ENCODE measurements around the gene CDC42BPA.

The CDC42BPA gene

DNA sequence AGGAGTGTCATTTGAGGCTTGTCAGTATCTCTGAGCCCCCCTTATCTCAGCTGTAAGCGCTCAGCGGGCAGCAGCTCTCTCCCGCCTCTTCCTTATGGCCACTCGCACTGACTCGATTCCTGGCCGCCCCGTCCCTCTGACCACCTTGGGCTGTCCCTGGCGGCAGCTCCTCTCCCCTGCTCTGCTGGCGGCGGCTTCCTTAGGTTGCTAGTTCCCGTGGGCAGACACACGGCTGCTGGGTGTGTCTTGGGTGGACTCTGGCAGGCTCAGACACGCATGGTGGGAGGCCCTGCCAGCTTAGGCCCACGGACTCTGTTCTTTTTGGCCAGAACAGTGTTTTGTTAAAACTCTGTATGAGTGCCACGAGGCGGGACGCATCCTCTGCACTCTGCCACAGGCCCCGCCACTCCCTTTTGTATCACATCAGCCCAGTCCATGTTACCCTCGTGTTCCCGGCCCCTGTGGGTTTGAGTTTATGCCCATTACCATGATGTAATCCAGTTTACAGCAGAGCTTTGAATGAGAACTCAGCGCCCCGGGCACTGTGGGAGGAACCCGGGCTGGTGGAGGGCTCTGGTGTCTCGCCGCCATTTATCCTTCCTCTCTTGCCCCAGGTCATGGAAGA, 332.3 kb downstream of the CDC42BPA start:
- no peak overlapping the region for H3K4me3 ChIP-seq (ENCODE audit: extremely low read depth, insufficient read depth, low read length, poor library complexity, severe bottlenecking)
- no peaks in the 10 kb centered on the region for H3K4me1 ChIP-seq (ENCODE audit: control insufficient read depth, insufficient read depth, low read length, poor library complexity, severe bottlenecking)
- WGBS, 2 experiments (ENCODE audit: insufficient coverage in 2 of 2), result 91 to 93% methylated on average over 18 to 21 of the region's 25 CpGs
- peaks cover 28% of the 10 kb centered on the region for H3K36me3 ChIP-seq (ENCODE audit: control insufficient read depth, insufficient read depth, low read length)
- H3K9me3 ChIP-seq (ENCODE audit: control insufficient read depth, low read length), result no peaks in the 10 kb centered on the region
- H3K27ac ChIP-seq (ENCODE audit: low read depth, low read length, severe bottlenecking), result no peak overlapping the region

DNA sequence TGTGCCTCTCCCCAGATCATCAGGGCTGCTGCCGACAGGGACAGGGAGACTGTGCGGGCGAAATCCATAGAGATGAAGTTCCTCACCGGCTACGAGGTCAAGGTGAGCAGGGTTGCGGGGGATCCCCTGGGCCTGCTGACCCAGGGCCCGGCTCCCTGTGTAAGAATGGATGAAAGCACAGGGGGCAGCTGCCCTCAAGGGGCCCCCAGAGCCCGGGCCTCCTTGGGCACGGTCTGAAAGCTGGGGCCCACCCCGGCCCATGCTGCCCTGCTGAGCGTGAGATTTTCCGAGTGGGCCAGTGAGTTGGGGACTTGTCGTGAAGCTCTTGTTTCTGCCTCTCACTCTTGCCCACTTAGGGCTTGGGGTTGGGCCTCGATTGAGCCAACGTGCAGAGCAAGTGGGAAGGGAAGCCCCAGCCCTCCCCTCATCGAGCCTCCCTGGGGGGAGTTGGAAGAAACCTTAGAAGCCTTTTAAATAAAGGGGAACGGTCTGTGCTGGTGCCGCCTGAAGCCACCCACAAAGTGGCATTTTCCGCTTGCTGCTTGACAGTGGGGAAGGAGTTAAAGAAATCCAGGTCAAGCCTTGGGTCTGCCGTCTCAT, 333.0 kb downstream of the CDC42BPA start:
- Histone ChIP-seq H3K36me3 (ENCODE audit: control insufficient read depth, insufficient read depth, low read length) (peaks cover 22% of the 10 kb centered on the region), H3K4me3 (ENCODE audit: extremely low read depth, insufficient read depth, low read length, poor library complexity, severe bottlenecking) (no peak overlapping the region), H3K4me1 (ENCODE audit: control insufficient read depth, insufficient read depth, low read length, poor library complexity, severe bottlenecking) (no peaks in the 10 kb centered on the region), H3K9me3 (ENCODE audit: control insufficient read depth, low read length) (no peaks in the 10 kb centered on the region), H3K27ac (ENCODE audit: low read depth, low read length, severe bottlenecking) (peak overlapping the region; percentile 5)
- WGBS, 2 experiments (ENCODE audit: insufficient coverage in 2 of 2), result 86 to 95% methylated on average over 18 to 19 of the region's 20 CpGs

DNA sequence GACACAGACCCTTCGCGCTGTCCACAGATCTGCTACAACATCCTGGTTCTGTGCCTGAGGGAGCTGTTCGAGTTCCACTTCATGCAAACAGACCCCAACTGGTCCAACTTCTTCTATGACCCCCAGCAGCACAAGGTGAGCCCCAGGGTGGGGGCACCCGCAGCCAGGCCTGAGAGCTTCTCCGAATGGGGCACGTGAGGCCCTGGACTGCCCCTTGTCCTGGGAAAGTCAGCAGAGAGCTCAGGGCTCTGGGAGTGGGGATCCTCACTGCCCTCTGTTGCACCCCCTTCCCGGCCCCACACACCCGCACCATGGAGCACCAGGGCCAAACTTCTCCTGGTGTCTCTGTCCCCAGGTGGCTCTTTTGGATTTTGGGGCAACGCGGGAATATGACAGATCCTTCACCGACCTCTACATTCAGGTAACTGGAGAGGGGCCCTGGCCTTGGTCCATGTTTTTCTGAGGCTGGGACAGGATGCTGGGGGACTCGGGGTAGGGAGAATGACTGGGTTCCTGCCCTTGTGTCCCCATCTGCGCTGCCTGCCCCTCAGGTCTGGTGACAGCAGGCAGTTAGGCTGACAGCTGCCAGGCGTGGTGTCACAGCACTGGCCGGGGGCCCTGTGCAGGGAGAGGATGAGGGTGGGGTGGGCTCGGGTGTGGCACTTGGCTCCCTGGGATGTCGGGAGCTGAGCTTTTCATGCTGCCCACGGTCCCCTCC, 333.6 kb downstream of the CDC42BPA start:
- WGBS, 2 experiments (ENCODE audit: insufficient coverage in 2 of 2), result 91 to 96% methylated on average over 10 to 17 of the region's 18 CpGs
- no peak overlapping the region for H3K27ac ChIP-seq (ENCODE audit: low read depth, low read length, severe bottlenecking)
- no peaks in the 10 kb centered on the region for H3K4me1 ChIP-seq (ENCODE audit: control insufficient read depth, insufficient read depth, low read length, poor library complexity, severe bottlenecking)
- H3K9me3 ChIP-seq (ENCODE audit: control insufficient read depth, low read length), result no peaks in the 10 kb centered on the region
- no peak overlapping the region for H3K4me3 ChIP-seq (ENCODE audit: extremely low read depth, insufficient read depth, low read length, poor library complexity, severe bottlenecking)
- H3K36me3 ChIP-seq (ENCODE audit: control insufficient read depth, insufficient read depth, low read length), result peaks cover 17% of the 10 kb centered on the region

DNA sequence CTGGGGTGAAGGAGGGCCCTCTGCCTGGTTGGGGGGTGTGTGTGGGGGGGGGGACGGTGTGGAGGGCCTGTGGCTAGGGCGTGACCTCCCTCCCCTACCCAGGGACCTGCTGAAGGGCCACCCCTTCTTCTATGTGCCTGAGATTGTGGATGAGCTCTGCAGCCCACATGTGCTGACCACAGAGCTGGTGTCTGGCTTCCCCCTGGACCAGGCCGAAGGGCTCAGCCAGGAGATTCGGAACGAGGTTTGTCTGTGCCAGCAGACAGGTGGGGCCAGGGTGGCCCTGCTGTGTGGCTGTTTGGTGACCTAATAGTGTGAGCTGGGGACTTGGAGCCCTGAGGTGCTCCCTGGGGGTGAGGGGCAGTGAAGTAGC, 334.3 kb downstream of the CDC42BPA start:
- Histone ChIP-seq H3K27ac (ENCODE audit: low read depth, low read length, severe bottlenecking) (no peak overlapping the region), H3K9me3 (ENCODE audit: control insufficient read depth, low read length) (no peaks in the 10 kb centered on the region), H3K4me3 (ENCODE audit: extremely low read depth, insufficient read depth, low read length, poor library complexity, severe bottlenecking) (no peak overlapping the region), H3K36me3 (ENCODE audit: control insufficient read depth, insufficient read depth, low read length) (peaks cover 16% of the 10 kb centered on the region), H3K4me1 (ENCODE audit: control insufficient read depth, insufficient read depth, low read length, poor library complexity, severe bottlenecking) (no peaks in the 10 kb centered on the region)
- WGBS, 2 experiments (ENCODE audit: insufficient coverage in 2 of 2), result 73 to 88% methylated on average over 3 of the region's 5 CpGs

DNA sequence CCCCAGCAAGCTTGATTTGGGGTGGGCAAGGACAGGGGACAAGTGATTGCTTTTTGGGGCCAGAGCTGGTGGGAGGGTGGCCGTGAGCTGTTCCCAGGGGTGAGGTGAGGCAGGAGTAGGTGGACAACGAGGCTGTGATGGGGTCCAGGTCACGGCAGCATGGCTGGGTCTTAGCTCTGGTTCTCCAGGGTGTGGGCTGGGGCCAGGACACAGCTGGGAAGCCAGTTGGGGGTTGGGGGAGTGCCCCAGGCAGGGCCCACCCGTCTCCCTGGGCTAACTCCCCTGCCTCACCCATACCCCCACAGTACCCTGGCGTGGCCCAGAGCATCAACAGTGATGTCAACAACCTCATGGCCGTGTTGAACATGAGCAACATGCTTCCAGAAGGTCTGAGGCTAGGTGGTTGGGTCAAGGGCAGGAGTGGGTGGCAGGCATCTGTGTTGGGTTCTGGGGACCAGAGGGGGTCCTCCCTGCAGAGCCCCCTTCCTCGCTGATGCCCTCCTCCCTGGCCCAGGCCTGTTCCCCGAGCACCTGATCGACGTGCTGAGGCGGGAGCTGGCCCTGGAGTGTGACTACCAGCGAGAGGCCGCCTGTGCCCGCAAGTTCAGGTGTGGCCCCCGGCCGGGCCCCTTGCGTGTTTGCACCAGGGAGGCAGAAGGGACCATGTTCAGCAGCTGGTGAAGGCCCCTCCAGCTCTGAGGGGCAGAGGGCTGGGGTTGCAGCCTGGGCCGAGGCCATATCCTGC, 334.9 kb downstream of the CDC42BPA start:
- Histone ChIP-seq H3K27ac (ENCODE audit: low read depth, low read length, severe bottlenecking) (no peak overlapping the region), H3K36me3 (ENCODE audit: control insufficient read depth, insufficient read depth, low read length) (peaks cover 16% of the 10 kb centered on the region), H3K4me1 (ENCODE audit: control insufficient read depth, insufficient read depth, low read length, poor library complexity, severe bottlenecking) (no peaks in the 10 kb centered on the region), H3K4me3 (ENCODE audit: extremely low read depth, insufficient read depth, low read length, poor library complexity, severe bottlenecking) (no peak overlapping the region), H3K9me3 (ENCODE audit: control insufficient read depth, low read length) (no peaks in the 10 kb centered on the region)
- 94 to 98% methylated on average over 10 to 13 of the region's 18 CpGs for WGBS, 2 experiments (ENCODE audit: insufficient coverage in 2 of 2)

DNA sequence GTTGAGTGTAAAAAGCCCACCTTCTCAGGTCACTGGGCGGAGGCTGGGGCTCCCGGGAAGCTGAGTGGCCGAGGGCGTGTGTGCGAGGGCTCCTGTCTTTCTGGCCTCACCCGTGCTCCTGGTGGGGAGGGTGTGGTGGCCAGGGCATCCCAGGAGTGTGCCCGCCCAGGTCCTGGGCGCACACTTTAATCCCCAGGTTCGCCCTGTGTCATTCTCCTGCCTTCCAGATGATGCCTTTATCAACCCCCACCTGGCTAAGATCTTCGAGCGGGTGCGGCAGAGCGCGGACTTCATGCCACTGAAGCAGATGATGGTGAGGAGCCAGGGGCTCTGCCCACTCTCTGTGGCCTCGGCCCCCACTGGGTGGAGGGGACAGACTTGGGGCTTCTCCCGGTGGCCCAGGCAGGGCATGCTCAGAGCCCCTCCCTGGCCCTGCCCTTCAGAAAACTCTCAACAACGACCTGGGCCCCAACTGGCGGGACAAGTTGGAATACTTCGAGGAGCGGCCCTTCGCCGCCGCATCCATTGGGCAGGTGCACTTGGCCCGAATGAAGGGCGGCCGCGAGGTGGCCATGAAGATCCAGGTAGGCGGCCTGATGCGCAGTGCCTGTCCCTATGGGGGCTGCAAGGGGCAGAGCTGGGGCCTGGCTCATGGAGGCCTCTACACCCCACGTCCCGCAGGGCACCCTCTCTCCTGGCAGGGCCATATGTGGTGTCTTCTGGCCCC, 335.7 kb downstream of the CDC42BPA start:
- Histone ChIP-seq H3K36me3 (ENCODE audit: control insufficient read depth, insufficient read depth, low read length) (peaks cover 13% of the 10 kb centered on the region), H3K4me1 (ENCODE audit: control insufficient read depth, insufficient read depth, low read length, poor library complexity, severe bottlenecking) (no peaks in the 10 kb centered on the region), H3K9me3 (ENCODE audit: control insufficient read depth, low read length) (no peaks in the 10 kb centered on the region), H3K4me3 (ENCODE audit: extremely low read depth, insufficient read depth, low read length, poor library complexity, severe bottlenecking) (no peak overlapping the region), H3K27ac (ENCODE audit: low read depth, low read length, severe bottlenecking) (no peak overlapping the region)
- WGBS, 2 experiments (ENCODE audit: insufficient coverage in 2 of 2), result 93 to 98% methylated on average over 25 to 31 of the region's 31 CpGs

DNA sequence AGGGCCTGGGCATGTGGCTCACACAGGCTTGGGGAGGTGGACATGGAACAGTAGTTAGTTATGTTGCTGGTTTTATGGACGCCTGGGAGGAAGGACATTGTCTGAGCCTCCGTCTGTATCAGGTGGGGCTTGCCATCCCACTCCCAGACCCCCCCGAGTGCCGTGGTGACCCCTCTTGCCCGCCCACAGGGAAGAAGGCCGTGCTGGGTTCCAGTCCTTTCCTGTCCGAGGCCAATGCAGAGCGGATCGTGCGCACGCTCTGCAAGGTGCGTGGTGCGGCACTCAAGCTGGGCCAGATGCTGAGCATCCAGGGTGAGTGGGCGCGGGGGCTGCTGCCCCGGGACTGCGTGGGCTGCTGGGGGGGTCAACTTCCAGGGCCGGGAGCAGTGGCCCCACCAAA, 336.5 kb downstream of the CDC42BPA start:
- H3K9me3 ChIP-seq (ENCODE audit: control insufficient read depth, low read length), result no peaks in the 10 kb centered on the region
- H3K27ac ChIP-seq (ENCODE audit: low read depth, low read length, severe bottlenecking), result no peak overlapping the region
- H3K4me3 ChIP-seq (ENCODE audit: extremely low read depth, insufficient read depth, low read length, poor library complexity, severe bottlenecking), result no peak overlapping the region
- H3K36me3 ChIP-seq (ENCODE audit: control insufficient read depth, insufficient read depth, low read length), result peaks cover 5% of the 10 kb centered on the region
- no peaks in the 10 kb centered on the region for H3K4me1 ChIP-seq (ENCODE audit: control insufficient read depth, insufficient read depth, low read length, poor library complexity, severe bottlenecking)
- 94 to 98% methylated on average over 13 to 17 of the region's 18 CpGs for WGBS, 2 experiments (ENCODE audit: insufficient coverage in 2 of 2)

DNA sequence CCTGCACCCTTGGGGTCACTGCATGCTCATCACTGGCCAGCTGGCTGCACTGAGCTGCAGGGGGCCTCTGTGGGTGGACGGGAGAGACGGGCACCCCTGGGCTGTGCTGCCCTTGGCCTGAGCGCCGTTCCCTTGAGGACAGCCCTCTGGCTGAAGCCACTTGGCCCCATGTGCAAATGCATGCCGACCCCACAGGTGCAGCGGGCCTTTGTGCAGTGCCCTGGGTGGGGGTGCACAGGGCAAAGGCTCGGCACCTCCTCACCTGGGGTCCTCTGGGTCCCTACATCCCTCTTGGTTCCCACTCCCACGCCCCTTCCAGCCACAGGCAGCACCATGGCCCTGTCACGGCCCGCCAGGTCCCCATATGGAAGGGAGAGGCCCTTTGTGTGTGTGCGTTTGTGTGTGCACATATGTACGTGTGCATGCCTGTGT, 336.9 kb downstream of the CDC42BPA start:
- Histone ChIP-seq H3K4me3 (ENCODE audit: extremely low read depth, insufficient read depth, low read length, poor library complexity, severe bottlenecking) (no peak overlapping the region), H3K36me3 (ENCODE audit: control insufficient read depth, insufficient read depth, low read length) (peaks cover under 1% of the 10 kb centered on the region)
- WGBS, 2 experiments (ENCODE audit: insufficient coverage in 2 of 2), result 89 to 99% methylated on average over 11 of the region's 12 CpGs

DNA sequence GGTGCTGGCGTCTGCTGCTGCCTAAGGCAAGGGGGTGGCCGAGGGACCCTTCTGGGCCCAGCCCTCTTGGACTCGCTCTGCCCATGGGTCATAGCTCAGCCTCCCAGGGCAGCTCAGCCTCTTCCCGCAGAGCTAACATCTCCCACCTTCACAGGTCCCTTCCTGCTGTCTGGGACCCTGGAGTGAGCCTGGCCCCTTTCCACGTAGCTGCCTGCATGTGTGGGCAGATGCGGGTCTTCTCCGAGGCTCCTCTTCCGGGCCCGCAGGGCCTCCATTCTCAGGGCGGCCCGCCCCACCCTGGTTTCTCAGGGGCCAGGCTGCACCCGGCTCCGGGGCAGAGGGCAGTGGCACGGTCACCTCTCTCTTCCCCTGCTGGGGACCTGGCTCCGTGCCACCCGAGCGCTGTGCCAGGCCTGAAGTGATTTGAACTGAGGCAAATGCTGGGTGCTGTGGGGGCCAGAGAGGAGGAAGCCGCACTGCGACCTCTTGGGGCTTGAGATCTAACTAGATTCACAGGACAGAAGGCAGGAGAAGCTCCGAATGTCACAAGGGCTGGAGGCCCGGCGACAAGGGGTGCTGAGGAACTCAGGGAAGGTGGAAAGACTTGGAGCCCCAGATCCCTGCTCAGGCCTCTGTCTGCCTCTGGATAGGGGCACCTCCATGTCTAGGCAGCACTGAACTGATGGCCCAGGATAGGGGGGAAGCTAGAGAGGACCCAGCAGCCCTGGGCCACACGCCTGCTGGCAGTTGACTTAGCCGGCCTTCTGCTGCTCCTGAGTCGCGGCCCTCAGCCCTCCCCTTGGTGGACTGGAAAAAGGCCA, 337.5 kb downstream of the CDC42BPA start:
- no peaks in the 10 kb centered on the region for H3K9me3 ChIP-seq (ENCODE audit: control insufficient read depth, low read length)
- no peak overlapping the region for H3K4me3 ChIP-seq (ENCODE audit: extremely low read depth, insufficient read depth, low read length, poor library complexity, severe bottlenecking)
- 91 to 95% methylated on average over 21 to 23 of the region's 26 CpGs for WGBS, 2 experiments (ENCODE audit: insufficient coverage in 2 of 2)
- H3K36me3 ChIP-seq (ENCODE audit: control insufficient read depth, insufficient read depth, low read length), result no peaks in the 10 kb centered on the region
- H3K27ac ChIP-seq (ENCODE audit: low read depth, low read length, severe bottlenecking), result no peak overlapping the region
- H3K4me1 ChIP-seq (ENCODE audit: control insufficient read depth, insufficient read depth, low read length, poor library complexity, severe bottlenecking), result no peaks in the 10 kb centered on the region

More for the DNA sequence above, 336.9 kb downstream of the CDC42BPA start:
- H3K9me3 ChIP-seq (ENCODE audit: control insufficient read depth, low read length), result no peaks in the 10 kb centered on the region
- no peak overlapping the region for H3K27ac ChIP-seq (ENCODE audit: low read depth, low read length, severe bottlenecking)
- no peaks in the 10 kb centered on the region for H3K4me1 ChIP-seq (ENCODE audit: control insufficient read depth, insufficient read depth, low read length, poor library complexity, severe bottlenecking)

Data from mesodermal cell (in vitro differentiated cells).